Measurements from ENCODE around the gene LY6G6C. TPM values are rescaled to one million over a fixed set of nuclear protein-coding genes. Genes with fewer than 3 reads are reported as not detected.
"Not testable (repeated sequence)": the region's sequence is repeated elsewhere in the genome, so short reads cannot be mapped to it uniquely, and the experiment has no call there.

The LY6G6C gene
- total RNA-seq, 2 donors from 2014 or later, result not detected

GRCh38 chr6:31713991-31714684 is 7.4 kb downstream of the LY6G6C start:
- H3K36me3 ChIP-seq, result no peaks in the 10 kb centered on the region
- no peaks in the 10 kb centered on the region for H3K4me1 ChIP-seq (ENCODE audit: control insufficient read depth in 1 of 2, low read depth in 2 of 2)
- H3K9me3 ChIP-seq, result no peaks in the 10 kb centered on the region
- no peak overlapping the region for H3K4me3 ChIP-seq
- ATAC-seq (ENCODE audit: insufficient number of reproducible peaks, low FRiP score, low read depth) (no peak), DNase-seq (ENCODE audit: low spot score) (no peak)
- H3K27ac ChIP-seq, result no peak overlapping the region
- H3K27me3 ChIP-seq (replicated peaks; ENCODE audit: insufficient read depth), result no peaks in the 10 kb centered on the region
- TF ChIP-seq, protein P1, sequence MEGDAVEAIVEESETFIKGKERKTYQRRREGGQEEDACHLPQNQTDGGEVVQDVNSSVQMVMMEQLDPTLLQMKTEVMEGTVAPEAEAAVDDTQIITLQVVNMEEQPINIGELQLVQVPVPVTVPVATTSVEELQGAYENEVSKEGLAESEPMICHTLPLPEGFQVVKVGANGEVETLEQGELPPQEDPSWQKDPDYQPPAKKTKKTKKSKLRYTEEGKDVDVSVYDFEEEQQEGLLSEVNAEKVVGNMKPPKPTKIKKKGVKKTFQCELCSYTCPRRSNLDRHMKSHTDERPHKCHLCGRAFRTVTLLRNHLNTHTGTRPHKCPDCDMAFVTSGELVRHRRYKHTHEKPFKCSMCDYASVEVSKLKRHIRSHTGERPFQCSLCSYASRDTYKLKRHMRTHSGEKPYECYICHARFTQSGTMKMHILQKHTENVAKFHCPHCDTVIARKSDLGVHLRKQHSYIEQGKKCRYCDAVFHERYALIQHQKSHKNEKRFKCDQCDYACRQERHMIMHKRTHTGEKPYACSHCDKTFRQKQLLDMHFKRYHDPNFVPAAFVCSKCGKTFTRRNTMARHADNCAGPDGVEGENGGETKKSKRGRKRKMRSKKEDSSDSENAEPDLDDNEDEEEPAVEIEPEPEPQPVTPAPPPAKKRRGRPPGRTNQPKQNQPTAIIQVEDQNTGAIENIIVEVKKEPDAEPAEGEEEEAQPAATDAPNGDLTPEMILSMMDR (IDR thresholded peaks at IDR 0.05), result no peak

DNA sequence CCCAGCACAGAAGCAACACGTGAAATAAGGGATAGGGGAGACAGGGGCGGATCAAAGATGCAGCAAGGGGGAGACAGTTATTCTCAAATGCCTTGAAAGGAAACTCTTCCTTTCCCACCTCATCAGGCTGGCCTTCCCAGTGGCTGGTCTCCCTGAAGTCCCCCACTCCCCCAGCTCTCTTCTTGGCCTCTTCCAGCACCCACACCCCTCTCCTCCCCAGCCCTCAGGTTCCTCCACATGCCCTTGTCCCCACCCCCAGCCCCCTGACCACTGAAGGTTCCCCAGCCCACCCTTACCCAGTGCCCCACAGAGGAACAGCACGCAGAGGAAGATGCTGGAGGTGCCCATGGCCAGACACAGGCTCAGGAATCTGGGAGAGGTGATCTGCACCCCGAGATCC is 8.1 kb downstream of the LY6G6C start:
- Histone ChIP-seq H3K4me1 (ENCODE audit: control insufficient read depth in 1 of 2, low read depth in 2 of 2) (no peaks in the 10 kb centered on the region), H3K27ac (no peak overlapping the region), H3K27me3 (replicated peaks; ENCODE audit: insufficient read depth) (no peaks in the 10 kb centered on the region), H3K4me3 (no peak overlapping the region), H3K36me3 (no peaks in the 10 kb centered on the region), H3K9me3 (no peaks in the 10 kb centered on the region)
- ATAC-seq (ENCODE audit: insufficient number of reproducible peaks, low FRiP score, low read depth) (no peak), DNase-seq (ENCODE audit: low spot score) (no peak)
- TF ChIP-seq, protein P1 (IDR thresholded peaks at IDR 0.05), result no peak

- no peaks in the 10 kb centered on the region for H3K9me3 ChIP-seq
- H3K27me3 ChIP-seq (replicated peaks; ENCODE audit: insufficient read depth), result no peaks in the 10 kb centered on the region
- ATAC-seq (ENCODE audit: insufficient number of reproducible peaks, low FRiP score, low read depth) (no peak), DNase-seq (ENCODE audit: low spot score) (no peak)
- TF ChIP-seq, protein P1 (IDR thresholded peaks at IDR 0.05), result no peak
- no peak overlapping the region for H3K4me3 ChIP-seq
- H3K4me1 ChIP-seq (ENCODE audit: control insufficient read depth in 1 of 2, low read depth in 2 of 2), result no peaks in the 10 kb centered on the region
- no peak overlapping the region for H3K27ac ChIP-seq
- no peaks in the 10 kb centered on the region for H3K36me3 ChIP-seq
Observed at GRCh38 chr6:31712296-31712695, 9.2 kb downstream of the LY6G6C start.

DNA sequence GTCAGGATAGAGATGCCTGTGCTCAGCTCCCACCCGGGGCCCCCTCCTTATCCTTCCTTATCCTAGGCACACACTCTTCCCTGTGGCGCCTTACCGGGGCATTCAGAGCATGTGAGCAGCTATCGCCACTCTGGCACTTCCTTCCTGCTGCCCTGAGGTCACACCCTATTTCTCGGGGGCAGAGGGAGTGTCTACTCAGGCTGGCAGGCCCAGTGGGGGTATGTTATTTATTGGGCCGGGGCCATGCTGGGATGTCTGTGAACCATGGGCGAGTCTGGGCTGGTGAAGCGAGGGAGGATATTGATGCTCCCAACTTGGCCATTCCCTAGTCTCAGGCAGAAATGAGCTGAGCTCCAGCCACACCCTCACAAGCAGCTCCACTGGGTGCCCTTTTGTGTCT is 10.3 kb downstream of the LY6G6C start:
- no peaks in the 10 kb centered on the region for H3K27me3 ChIP-seq (replicated peaks; ENCODE audit: insufficient read depth)
- no peaks in the 10 kb centered on the region for H3K9me3 ChIP-seq
- H3K27ac ChIP-seq, result no peak overlapping the region
- H3K4me1 ChIP-seq (ENCODE audit: control insufficient read depth in 1 of 2, low read depth in 2 of 2), result no peaks in the 10 kb centered on the region
- H3K36me3 ChIP-seq, result no peaks in the 10 kb centered on the region
- ATAC-seq (ENCODE audit: insufficient number of reproducible peaks, low FRiP score, low read depth) (no peak), DNase-seq (ENCODE audit: low spot score) (no peak)
- no peak overlapping the region for H3K4me3 ChIP-seq
- TF ChIP-seq, protein P1 (IDR thresholded peaks at IDR 0.05), result no peak

DNA sequence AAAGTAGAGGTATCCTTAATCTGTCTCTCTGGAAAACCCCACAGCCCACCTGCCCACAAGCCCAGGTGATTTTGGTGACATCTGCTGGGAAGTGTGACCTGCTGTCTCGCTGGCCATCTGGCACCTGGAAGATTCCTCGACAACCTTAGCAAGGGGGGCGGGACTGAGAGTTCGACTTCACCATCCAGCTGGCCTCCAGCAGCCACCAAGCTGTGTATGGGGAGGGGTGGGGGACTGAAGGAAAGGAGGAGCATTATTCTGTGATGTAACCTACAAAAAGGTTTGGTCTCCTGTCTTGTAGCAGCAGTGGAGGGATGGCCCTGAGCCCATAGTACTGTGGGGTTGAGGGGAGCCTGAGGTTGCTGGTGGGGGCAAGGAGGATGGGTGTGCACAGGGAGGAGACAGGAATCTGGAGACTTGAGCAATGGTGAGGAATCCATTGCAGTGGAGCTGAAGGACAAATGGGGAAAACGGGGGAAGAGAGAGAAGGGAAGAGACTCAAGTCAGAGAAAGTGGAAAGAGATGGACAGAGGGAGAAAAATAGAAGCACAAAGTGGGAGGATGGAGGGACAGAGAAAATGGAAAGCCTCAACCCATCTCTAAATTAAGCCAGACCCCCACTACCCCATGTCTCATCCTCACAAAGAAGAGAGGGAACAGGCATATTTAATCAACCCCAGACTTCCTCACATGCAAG is 10.9 kb downstream of the LY6G6C start:
- Histone ChIP-seq H3K9me3 (no peaks in the 10 kb centered on the region), H3K4me3 (no peak overlapping the region), H3K27ac (no peak overlapping the region), H3K4me1 (ENCODE audit: control insufficient read depth in 1 of 2, low read depth in 2 of 2) (no peaks in the 10 kb centered on the region), H3K36me3 (no peaks in the 10 kb centered on the region), H3K27me3 (replicated peaks; ENCODE audit: insufficient read depth) (no peaks in the 10 kb centered on the region)
- DNase-seq (ENCODE audit: low spot score), result no peak
- TF ChIP-seq, protein P1 (IDR thresholded peaks at IDR 0.05), result no peak
- no peak for ATAC-seq (ENCODE audit: insufficient number of reproducible peaks, low FRiP score, low read depth)

DNA sequence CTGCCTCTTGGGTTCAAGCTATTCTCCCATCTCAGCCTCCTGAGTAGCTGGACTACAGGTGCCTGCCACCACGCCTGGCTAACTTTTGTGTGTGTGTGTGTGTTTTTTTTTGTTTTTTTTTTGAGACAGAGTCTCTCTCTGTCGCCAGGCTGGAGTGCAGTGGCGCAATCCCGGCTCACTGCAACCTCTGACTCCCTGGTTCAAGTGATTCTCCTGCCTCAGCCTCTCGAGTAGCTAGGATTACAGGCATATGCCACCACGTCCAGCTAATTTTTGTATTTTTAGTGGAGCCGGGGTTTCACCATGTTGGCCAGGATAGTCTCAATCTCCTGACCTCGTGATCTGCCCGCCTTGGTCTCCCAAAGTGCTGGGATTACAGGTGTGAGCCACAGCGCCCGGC is 12.4 kb downstream of the LY6G6C start:
- not testable (repeated sequence) for H3K27ac ChIP-seq; H3K4me3 ChIP-seq; H3K4me1 ChIP-seq (ENCODE audit: control insufficient read depth in 1 of 2, low read depth in 2 of 2); DNase-seq (ENCODE audit: low spot score); H3K9me3 ChIP-seq; H3K27me3 ChIP-seq (replicated peaks; ENCODE audit: insufficient read depth); ATAC-seq (ENCODE audit: insufficient number of reproducible peaks, low FRiP score, low read depth); H3K36me3 ChIP-seq

Data from thoracic aorta (tissue), 2 donors.